ENCODE results near the gene MAPKAPK2.

DNA sequence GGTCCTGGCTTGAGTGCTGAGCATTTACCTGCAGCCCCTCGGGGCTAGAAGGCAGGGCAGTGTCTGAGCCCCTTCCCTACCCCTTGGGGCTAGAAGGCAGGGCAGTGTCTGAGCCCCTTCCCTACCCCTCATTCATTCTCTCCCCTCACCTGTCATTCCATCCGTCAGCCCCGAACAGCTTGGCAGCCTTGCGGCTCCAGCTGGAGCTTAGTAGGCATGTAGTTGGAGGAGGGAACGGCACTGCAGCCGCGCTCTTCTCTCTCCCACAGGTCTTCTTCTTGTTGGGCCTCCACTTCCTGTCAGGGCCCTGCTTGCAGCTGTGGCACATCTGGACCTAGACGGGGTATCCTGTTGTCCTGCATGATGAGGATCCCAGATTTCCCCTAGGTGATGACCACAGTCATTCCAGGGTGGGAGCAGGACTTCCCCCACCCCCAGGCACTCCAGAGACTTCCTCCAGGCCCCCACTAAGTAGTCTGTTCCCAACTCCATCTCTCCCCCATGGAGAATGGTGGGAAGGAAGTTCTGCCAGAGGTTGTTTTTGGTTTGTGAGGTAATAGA, 22.2 kb downstream of the MAPKAPK2 start:
- TF ChIP-seq, protein P1, sequence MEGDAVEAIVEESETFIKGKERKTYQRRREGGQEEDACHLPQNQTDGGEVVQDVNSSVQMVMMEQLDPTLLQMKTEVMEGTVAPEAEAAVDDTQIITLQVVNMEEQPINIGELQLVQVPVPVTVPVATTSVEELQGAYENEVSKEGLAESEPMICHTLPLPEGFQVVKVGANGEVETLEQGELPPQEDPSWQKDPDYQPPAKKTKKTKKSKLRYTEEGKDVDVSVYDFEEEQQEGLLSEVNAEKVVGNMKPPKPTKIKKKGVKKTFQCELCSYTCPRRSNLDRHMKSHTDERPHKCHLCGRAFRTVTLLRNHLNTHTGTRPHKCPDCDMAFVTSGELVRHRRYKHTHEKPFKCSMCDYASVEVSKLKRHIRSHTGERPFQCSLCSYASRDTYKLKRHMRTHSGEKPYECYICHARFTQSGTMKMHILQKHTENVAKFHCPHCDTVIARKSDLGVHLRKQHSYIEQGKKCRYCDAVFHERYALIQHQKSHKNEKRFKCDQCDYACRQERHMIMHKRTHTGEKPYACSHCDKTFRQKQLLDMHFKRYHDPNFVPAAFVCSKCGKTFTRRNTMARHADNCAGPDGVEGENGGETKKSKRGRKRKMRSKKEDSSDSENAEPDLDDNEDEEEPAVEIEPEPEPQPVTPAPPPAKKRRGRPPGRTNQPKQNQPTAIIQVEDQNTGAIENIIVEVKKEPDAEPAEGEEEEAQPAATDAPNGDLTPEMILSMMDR (IDR thresholded peaks at IDR 0.05; ENCODE audit: poor library complexity) = no peak
- no peak for TF ChIP-seq EZH2 (IDR thresholded peaks at IDR 0.05; ENCODE audit: borderline replicate concordance)

Measured in hepatocyte (in vitro differentiated cells).